ENCODE measurements around the gene APEX1.

DNA sequence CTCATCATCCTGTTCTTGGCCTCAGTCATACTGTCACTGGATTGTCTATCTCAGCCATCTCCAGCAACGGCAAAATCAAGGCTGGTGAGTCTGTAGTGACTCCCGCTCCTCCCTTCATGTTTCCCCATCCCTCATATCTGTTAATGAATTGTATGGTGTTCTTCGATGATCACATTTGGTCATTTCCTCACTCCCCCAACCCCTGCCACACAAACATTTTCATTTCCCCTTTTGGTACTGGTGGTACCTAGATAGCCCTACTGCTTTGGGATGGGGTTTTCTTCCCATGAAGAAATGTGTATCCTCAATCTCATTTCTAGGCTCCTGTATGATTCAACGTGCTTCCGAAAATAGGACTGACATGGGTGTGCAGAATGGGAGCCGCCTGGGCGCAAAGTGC lies 16.4 kb upstream of the APEX1 start:
- TF ChIP-seq, protein P1, sequence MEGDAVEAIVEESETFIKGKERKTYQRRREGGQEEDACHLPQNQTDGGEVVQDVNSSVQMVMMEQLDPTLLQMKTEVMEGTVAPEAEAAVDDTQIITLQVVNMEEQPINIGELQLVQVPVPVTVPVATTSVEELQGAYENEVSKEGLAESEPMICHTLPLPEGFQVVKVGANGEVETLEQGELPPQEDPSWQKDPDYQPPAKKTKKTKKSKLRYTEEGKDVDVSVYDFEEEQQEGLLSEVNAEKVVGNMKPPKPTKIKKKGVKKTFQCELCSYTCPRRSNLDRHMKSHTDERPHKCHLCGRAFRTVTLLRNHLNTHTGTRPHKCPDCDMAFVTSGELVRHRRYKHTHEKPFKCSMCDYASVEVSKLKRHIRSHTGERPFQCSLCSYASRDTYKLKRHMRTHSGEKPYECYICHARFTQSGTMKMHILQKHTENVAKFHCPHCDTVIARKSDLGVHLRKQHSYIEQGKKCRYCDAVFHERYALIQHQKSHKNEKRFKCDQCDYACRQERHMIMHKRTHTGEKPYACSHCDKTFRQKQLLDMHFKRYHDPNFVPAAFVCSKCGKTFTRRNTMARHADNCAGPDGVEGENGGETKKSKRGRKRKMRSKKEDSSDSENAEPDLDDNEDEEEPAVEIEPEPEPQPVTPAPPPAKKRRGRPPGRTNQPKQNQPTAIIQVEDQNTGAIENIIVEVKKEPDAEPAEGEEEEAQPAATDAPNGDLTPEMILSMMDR (IDR thresholded peaks at IDR 0.05): no peak
- TF ChIP-seq POLR2A (IDR thresholded peaks at IDR 0.05): no peak
